Fibroblast of lung (primary cell): Measurements from ENCODE around the gene RFX1.

Experiments used
- CTCF ChIP-seq, 2 donors: IDR thresholded peaks in 1 of 2; conservative IDR thresholded peaks in 1 of 2; 1 replicate in 1 of 2; 2 replicates in 1 of 2; pipeline ENCODE4 v1.5.1; 2011 to 2012; ENCODE audit warnings: low read length in 2 of 2, control low read depth in 1 of 2, inconsistent platforms in 1 of 2, low read depth in 1 of 2, mild to moderate bottlenecking in 1 of 2
- EZH2 ChIP-seq: IDR thresholded peaks from 2 replicates; pipeline ENCODE4 v1.5.1; 2012; ENCODE audit warnings: low read length, control low read depth, mild to moderate bottlenecking; ENCODE audit errors: missing control alignments

GRCh38 chr19:14053500-14053899 lies 47.4 kb upstream of the RFX1 start:
- no peak for TF ChIP-seq CTCF (conservative IDR thresholded peaks at IDR 0.05 in 1 of 2, IDR thresholded peaks at IDR 0.05 in 1 of 2; ENCODE audit: low read depth in 1 of 2, low read length in 2 of 2)
- no peak for TF ChIP-seq EZH2
